H1 (cell line): ENCODE measurements around the gene TLE2. TPM values are rescaled to one million over a fixed set of nuclear protein-coding genes. Genes with fewer than 3 reads are reported as not detected.

Source experiments
- CTCF ChIA-PET: fragments of 300-600 bp; sonication (Branson Sonifier 250); formaldehyde crosslinking; loops from one replicate; lab custom pipeline; 2021; ENCODE audit not compliant: partially characterized antibody; lab: Charles Lee
- POLR2A ChIA-PET: fragments of 300-600 bp; sonication (Branson Sonifier 250); formaldehyde crosslinking; loops from one replicate; lab custom pipeline; 2021; ENCODE audit warnings: inconsistent platforms; ENCODE audit not compliant: partially characterized antibody; lab: Charles Lee
- DNase-seq, 2 experiments: peaks; one replicate each; pipeline versions ENCODE4 v3.0.0 to v3.0.0-alpha.2; 2010 to 2022; ENCODE audit warnings: low spot score in 2 of 2, low read depth in 1 of 2, mixed read lengths in 1 of 2
- FAIRE-seq: peaks from 2 replicates; lab custom pipeline; 2011; peaks lifted over from hg19 to GRCh38; lab: Jason Lieb, UNC
- H2AFZ ChIP-seq: 2 replicates; pipeline ENCODE4 v1.8.1; 2012; ENCODE audit warnings: low read length, inconsistent platforms
- H2AK5ac ChIP-seq: 2 replicates; pipeline ENCODE4 v1.6.1; 2013; ENCODE audit warnings: low read depth, low read length
- H2BK120ac ChIP-seq: replicated peaks from 2 replicates; pipeline ENCODE3; 2013; ENCODE audit warnings: low read depth, low read length, inconsistent platforms
- H2BK12ac ChIP-seq: 2 replicates; pipeline ENCODE4 v1.6.1; 2013; ENCODE audit warnings: low read depth, low read length
- H2BK15ac ChIP-seq: 2 replicates; pipeline ENCODE4 v1.6.1; 2013; ENCODE audit warnings: low read length
- H2BK20ac ChIP-seq: 2 replicates; pipeline ENCODE4 v1.6.1; 2013; ENCODE audit warnings: low read length
- H2BK5ac ChIP-seq: 2 replicates; pipeline ENCODE4 v1.6.1; 2013; ENCODE audit warnings: low read depth, low read length
- H3K14ac ChIP-seq: 2 replicates; pipeline ENCODE4 v1.6.1; 2013; ENCODE audit warnings: inconsistent platforms; ENCODE audit not compliant: insufficient read length
- H3K18ac ChIP-seq: 2 replicates; pipeline ENCODE4 v1.6.1; 2013; ENCODE audit warnings: low read length; ENCODE audit errors: extremely low read depth
- H3K23ac ChIP-seq: 2 replicates; pipeline ENCODE4 v1.6.1; 2013; ENCODE audit warnings: inconsistent platforms; ENCODE audit not compliant: insufficient read length
- H3K23me2 ChIP-seq: 2 replicates; pipeline ENCODE4 v1.6.1; 2013; ENCODE audit warnings: low read depth, low read length
- H3K27ac ChIP-seq: 2 replicates; pipeline ENCODE4 v1.6.1; 2011; ENCODE audit warnings: low read depth, low read length, inconsistent platforms
- H3K27me3 ChIP-seq, 4 experiments: replicated peaks in 1 of 4; 1 replicate in 1 of 4; 2 replicates in 3 of 4; pipeline versions ENCODE4 v1.6.1 to v1.8.1; 2011 to 2013; ENCODE audit warnings: low read length in 3 of 4, mild to moderate bottlenecking in 3 of 4, inconsistent platforms in 2 of 4, mixed read lengths in 2 of 4, moderate library complexity in 1 of 4; ENCODE audit not compliant: control insufficient read depth in 3 of 4, insufficient read depth in 3 of 4; ENCODE audit errors: extremely low read depth in 1 of 4
- H3K36me3 ChIP-seq, 4 experiments: 2 replicates each; pipeline versions ENCODE4 v1.6.1 to v1.8.1; 2011 to 2013; ENCODE audit warnings: mild to moderate bottlenecking in 4 of 4, low read length in 3 of 4, moderate library complexity in 2 of 4, control low read depth in 1 of 4, inconsistent platforms in 1 of 4; ENCODE audit not compliant: insufficient read depth in 4 of 4, control insufficient read depth in 2 of 4
- H3K4ac ChIP-seq: replicated peaks from 2 replicates; pipeline ENCODE3; 2013; ENCODE audit warnings: low read length, low read depth, mixed read lengths, inconsistent platforms; ENCODE audit not compliant: insufficient read length
- H3K4me1 ChIP-seq, 4 experiments: replicated peaks in 1 of 4; 1 replicate in 1 of 4; 2 replicates in 3 of 4; pipeline versions ENCODE4 v1.6.1 to v1.8.1; 2011 to 2013; ENCODE audit warnings: low read length in 3 of 4, inconsistent platforms in 2 of 4, mixed read lengths in 1 of 4; ENCODE audit not compliant: insufficient read depth in 4 of 4, control insufficient read depth in 3 of 4
- H3K4me2 ChIP-seq, 2 experiments: 2 replicates each; pipeline versions ENCODE4 v1.6.1 to v1.8.1; 2011 to 2013; ENCODE audit warnings: low read depth in 2 of 2, low read length in 2 of 2, control low read depth in 1 of 2, inconsistent platforms in 1 of 2, mild to moderate bottlenecking in 1 of 2; ENCODE audit not compliant: insufficient read depth in 1 of 2
- H3K4me3 ChIP-seq, 4 experiments: fragments of 200-600, 300-600 bp in 1 of 4; sonication (generic), shearing (Covaris generic), sonication (Bioruptor Twin) in 1 of 4; 2 replicates each; pipeline versions ENCODE4 v1.5.1 to v1.8.1; 2011 to 2016; ENCODE audit warnings: low read length in 4 of 4, low read depth in 3 of 4, control low read depth in 2 of 4, inconsistent platforms in 2 of 4, mild to moderate bottlenecking in 2 of 4, mixed read lengths in 1 of 4, moderate library complexity in 1 of 4; ENCODE audit not compliant: insufficient read depth in 2 of 4; ENCODE audit errors: extremely low read depth in 1 of 4
- H3K56ac ChIP-seq: replicated peaks from 2 replicates; pipeline ENCODE3; 2013; ENCODE audit warnings: low read depth, mild to moderate bottlenecking, mixed read lengths, low read length, inconsistent platforms; ENCODE audit not compliant: insufficient read length
- H3K79me1 ChIP-seq: 2 replicates; pipeline ENCODE4 v1.6.1; 2013; ENCODE audit warnings: low read depth, low read length, control low read depth
- H3K79me2 ChIP-seq, 2 experiments: 2 replicates each; pipeline versions ENCODE4 v1.6.1 to v1.8.1; 2012 to 2013; ENCODE audit warnings: low read length in 2 of 2, mild to moderate bottlenecking in 2 of 2, inconsistent platforms in 1 of 2; ENCODE audit not compliant: insufficient read depth in 2 of 2, control insufficient read depth in 1 of 2
- H3K9ac ChIP-seq, 4 experiments: replicated peaks in 1 of 4; 1 replicate in 1 of 4; 2 replicates in 3 of 4; pipeline versions ENCODE4 v1.6.1 to v1.8.1; 2011 to 2013; ENCODE audit warnings: low read depth in 3 of 4, low read length in 3 of 4, control low read depth in 2 of 4, mild to moderate bottlenecking in 2 of 4, moderate library complexity in 2 of 4, inconsistent platforms in 1 of 4; ENCODE audit errors: extremely low read depth in 1 of 4
- H3K9me3 ChIP-seq, 2 experiments: 2 replicates each; pipeline versions ENCODE4 v1.6.1 to v1.8.1; 2012 to 2013; ENCODE audit warnings: mild to moderate bottlenecking in 2 of 2, moderate library complexity in 2 of 2, control low read depth in 1 of 2, inconsistent platforms in 1 of 2, low read depth in 1 of 2, low read length in 1 of 2, mixed read lengths in 1 of 2; ENCODE audit not compliant: insufficient read depth in 2 of 2
- H4K20me1 ChIP-seq, 2 experiments: replicated peaks in 1 of 2; 2 replicates each; pipeline versions ENCODE3 to v1.8.1; 2011 to 2013; ENCODE audit warnings: inconsistent platforms in 2 of 2, low read length in 2 of 2, mild to moderate bottlenecking in 1 of 2; ENCODE audit not compliant: insufficient read depth in 2 of 2, control insufficient read depth in 1 of 2
- H4K5ac ChIP-seq: 2 replicates; pipeline ENCODE4 v1.6.1; 2013; ENCODE audit warnings: low read length, low read depth, mixed read lengths, inconsistent platforms; ENCODE audit not compliant: insufficient read length
- H4K8ac ChIP-seq: 2 replicates; pipeline ENCODE4 v1.8.0; 2013; ENCODE audit warnings: mild to moderate bottlenecking, moderate library complexity, low read length, inconsistent platforms; ENCODE audit not compliant: insufficient read depth; ENCODE audit errors: extremely low read depth
- H4K91ac ChIP-seq: replicated peaks from 2 replicates; pipeline ENCODE3; 2013; ENCODE audit warnings: low read length, mixed read lengths, inconsistent platforms; ENCODE audit not compliant: insufficient read length
- ATF3 ChIP-seq: IDR thresholded peaks from 2 replicates; pipeline ENCODE4 v1.6.1; 2011; ENCODE audit warnings: low read depth, mild to moderate bottlenecking, low read length; ENCODE audit not compliant: insufficient read depth
- BCL11A ChIP-seq, 2 experiments: IDR thresholded peaks; one replicate each; pipeline ENCODE4 v1.6.1; 2011; ENCODE audit warnings: low read depth in 2 of 2, low read length in 2 of 2, mild to moderate bottlenecking in 2 of 2
- CBX8 ChIP-seq: fragments of 300-800, 300-1000 bp; sonication (generic); IDR thresholded peaks from 2 replicates; pipeline ENCODE4 v1.7.1; 2016; ENCODE audit warnings: low read depth, low read length, borderline replicate concordance
- CHD1 ChIP-seq: IDR thresholded peaks from 2 replicates; pipeline ENCODE4 v1.6.1; 2012; ENCODE audit warnings: low read depth, low read length, improper control_type of control experiment
- EP300 ChIP-seq, 2 experiments: IDR thresholded peaks; 1 replicate in 1 of 2; 2 replicates in 1 of 2; pipeline ENCODE4 v1.6.1; 2011 to 2012; ENCODE audit warnings: low read depth in 2 of 2, low read length in 2 of 2, mild to moderate bottlenecking in 2 of 2, borderline replicate concordance in 1 of 2, inconsistent platforms in 1 of 2, moderate library complexity in 1 of 2
- NANOG ChIP-seq: IDR thresholded peaks from 2 replicates; pipeline ENCODE4 v1.6.1; 2011; ENCODE audit warnings: low read length, low read depth, mild to moderate bottlenecking, inconsistent platforms; ENCODE audit not compliant: insufficient read depth, poor library complexity, severe bottlenecking
- RXRA ChIP-seq: IDR thresholded peaks from 2 replicates; pipeline ENCODE4 v1.6.1; 2011; ENCODE audit warnings: low read depth, mild to moderate bottlenecking, low read length, moderate library complexity; ENCODE audit not compliant: insufficient read depth
- SIN3A ChIP-seq, 2 experiments: IDR thresholded peaks in 1 of 2; conservative IDR thresholded peaks in 1 of 2; 2 replicates each; pipeline ENCODE4 v1.6.1; 2011 to 2012; ENCODE audit warnings: low read length in 2 of 2, improper control_type of control experiment in 1 of 2, low read depth in 1 of 2, mild to moderate bottlenecking in 1 of 2
- SUZ12 ChIP-seq: fragments of 200-600 bp; sonication (generic); IDR thresholded peaks from 2 replicates; pipeline ENCODE4 v1.6.1; 2012; ENCODE audit warnings: mild to moderate bottlenecking, inconsistent platforms, low read length, moderate library complexity, mixed read lengths
- USF2 ChIP-seq: IDR thresholded peaks from 2 replicates; pipeline ENCODE4 v1.6.1; 2011; ENCODE audit warnings: low read length, improper control_type of control experiment
- ZNF274 ChIP-seq: IDR thresholded peaks from 2 replicates; pipeline ENCODE4 v1.7.0; 2012; ENCODE audit warnings: low read length, borderline replicate concordance; ENCODE audit errors: extremely low read depth
- WGBS, 2 experiments: shearing (Covaris generic) in 1 of 2; methylation state at CpG; one replicate each; pipeline versions ENCODE4 v1.1.6 to v1.1.7; 2013 to 2015; ENCODE audit warnings: low lambda C conversion rate in 2 of 2, mixed read lengths in 2 of 2, inconsistent platforms in 1 of 2, low coverage in 1 of 2, missing lambda C conversion rate in 1 of 2; ENCODE audit not compliant: insufficient replicate concordance in 2 of 2, insufficient coverage in 1 of 2, insufficient read length in 1 of 2; ENCODE audit errors: extremely low coverage in 1 of 2, missing lambda C conversion rate in 1 of 2; 5-methylcytosine and 5-hydroxymethylcytosine counted together
- polyA plus RNA-seq, 7 experiments: library from polyadenylated mRNA; depleted of rRNA in 3 of 7; stranded (reverse) in 5 of 7; unstranded in 2 of 7; fragments of >200 nt in 5 of 7; fragments of 200-250 nt in 2 of 7; gene quantifications; 1 replicate in 5 of 7; 2 replicates in 1 of 7; 4 replicates in 1 of 7; pipeline versions ENCODE4 v1.2.1 to v1.2.3, GENCODE V29; 2011 to 2013; ENCODE audit warnings: missing spikeins in 2 of 7, mixed read lengths in 2 of 7
- total RNA-seq: library from RNA; stranded (reverse); fragmentation: NEBNext Ultra II Directional; extraction: Animal tissue kit (Norgen Biotek cat#: 25700); gene quantifications from 2 replicates; pipeline ENCODE4 v1.2.1, GENCODE V29; 2021

The TLE2 gene
- total and polyA plus RNA-seq, 2 of the 8 experiments (the other 6 are each of a cell fraction or from before 2014, with no cell fraction given): 8.0 to 11.5 TPM

GRCh38 chr19:2992958-2993357, 36.1 kb downstream of the TLE2 start:
- Histone ChIP-seq H3K23ac (no peak overlapping the region), H3K4me3 (no peak overlapping the region), H3K79me1 (no peaks in the 10 kb centered on the region), H2AK5ac (no peak overlapping the region), H3K56ac (no peak overlapping the region), H2BK15ac (no peak overlapping the region), H2BK20ac (no peak overlapping the region), H3K23me2 (no peaks in the 10 kb centered on the region), H2BK5ac (no peak overlapping the region), H3K4me2 (0 out of 4 replicates have a peak overlapping the region, but pooled peaks of 1 of the 2 experiments have one; percentile 0), H3K79me2 (no peaks in the 10 kb centered on the region), H3K27me3 (no peaks in the 10 kb centered on the region), H3K27ac (no peak overlapping the region), H4K91ac (no peak overlapping the region), H3K18ac (no peak overlapping the region), H4K5ac (no peak overlapping the region), H3K14ac (no peak overlapping the region), H3K9ac (no peak overlapping the region), H3K4me1 (peaks cover 0 to 6% (median 0%) of the 10 kb centered on the region in 4 experiments; a peak in 2 of 7 replicates), H4K8ac (no peak overlapping the region), H2BK12ac (no peak overlapping the region), H4K20me1 (no peaks in the 10 kb centered on the region), H3K9me3 (no peaks in the 10 kb centered on the region), H3K4ac (no peak overlapping the region), H3K36me3 (no peaks in the 10 kb centered on the region), H2AFZ (no peak overlapping the region), H2BK120ac (no peak overlapping the region)
- FAIRE-seq: no peak
- ChIA-PET CTCF (interaction anchor here (0.6 kb wide), 1 partner anchor 146 kb away, joined by 6 read pairs; no protein-coding TSS in a partner anchor), POLR2A (interaction anchor here (0.7 to 1.8 kb wide), 3 partner anchors 9 to 22 kb away, joined by 3 to 5 read pairs (median 4); no protein-coding TSS in a partner anchor)
- DNase-seq: no peak
- 71% methylated on average over 11 of the region's 14 CpGs; no CpG with 5 or more reads in 1 of the 2 experiments for WGBS, 2 experiments
- TF ChIP-seq ZNF274 (no peak), BCL11A (IDR thresholded peaks at IDR 0.05; ENCODE audit: low read depth in 2 of 2, low read length in 2 of 2) (no peak), SUZ12 (no peak), EP300 (IDR thresholded peaks at IDR 0.05; ENCODE audit: borderline replicate concordance in 1 of 2, low read depth in 2 of 2, low read length in 2 of 2) (no peak), SIN3A (conservative IDR thresholded peaks at IDR 0.05 in 1 of 2, IDR thresholded peaks at IDR 0.05 in 1 of 2; ENCODE audit: low read depth in 1 of 2, low read length in 2 of 2) (no peak), CHD1 (no peak), NANOG (no peak), RXRA (no peak), ATF3 (no peak), CBX8 (no peak), USF2 (no peak)
